ENCODE results near the gene RUNX2. TPM values are rescaled to one million over a fixed set of nuclear protein-coding genes. Genes with fewer than 3 reads are reported as not detected.

The RUNX2 gene
- total RNA-seq, 2 experiments from 2014 or later: 0.27 to 0.44 TPM

DNA sequence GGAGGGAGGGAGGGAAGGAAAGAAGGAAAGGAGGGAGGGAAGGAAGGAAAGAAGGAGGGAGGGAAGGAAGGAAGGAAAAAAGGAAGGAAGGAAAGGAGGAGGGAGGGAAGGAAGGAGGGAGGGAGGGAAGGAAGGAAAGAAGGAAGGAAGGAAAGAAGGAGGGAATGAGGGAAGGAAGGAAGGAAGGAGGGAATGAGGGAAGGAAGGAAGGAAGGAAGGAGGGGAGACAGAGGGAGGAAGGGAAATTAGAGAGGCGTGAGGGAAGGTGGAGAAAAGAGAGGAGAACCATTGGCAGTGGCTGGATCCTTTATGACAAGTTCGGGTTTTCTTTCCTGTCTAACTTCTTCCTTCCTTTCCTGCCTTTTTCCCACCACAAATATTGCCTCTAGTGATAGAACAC is 71.9 kb downstream of the RUNX2 start:
- H3K4me1 ChIP-seq (ENCODE audit: insufficient read depth, low read length, poor library complexity, severe bottlenecking): no peaks in the 10 kb centered on the region
- H2AFZ ChIP-seq (ENCODE audit: low read length): no peak overlapping the region
- no peaks in the 10 kb centered on the region for H3K36me3 ChIP-seq (ENCODE audit: insufficient read depth, low read length)
- no peaks in the 10 kb centered on the region for H3K79me2 ChIP-seq (ENCODE audit: insufficient read depth, low read depth, low read length)
- no peak for TF ChIP-seq EZH2phosphoT487 (IDR thresholded peaks at IDR 0.05; ENCODE audit: borderline replicate concordance, low read depth, low read length)
- H3K4me3 ChIP-seq (ENCODE audit: low read depth, low read length, poor library complexity, severe bottlenecking): no peak overlapping the region
- H4K20me1 ChIP-seq (ENCODE audit: insufficient read depth, low read length): no peaks in the 10 kb centered on the region
- no peak overlapping the region for H3K4me2 ChIP-seq (ENCODE audit: low read length)
- H3K9me3 ChIP-seq (ENCODE audit: low read length): no peaks in the 10 kb centered on the region
- intact Hi-C loops (cut with micrococcal nuclease; ENCODE audit: unreplicated experiment): no loop called here
- BruUV-seq (replicated peaks): no TSS peak
- DNase-seq (ENCODE audit: low spot score): no peak
- H3K9me2 ChIP-seq (ENCODE audit: insufficient read depth, low read length): no peaks in the 10 kb centered on the region
- CTCF ChIA-PET (ENCODE audit: unreplicated experiment): no interaction called here
- POLR2A ChIA-PET: no interaction called here
- H3K27ac ChIP-seq (ENCODE audit: low read depth, low read length, poor library complexity, severe bottlenecking): no peak overlapping the region

DNA sequence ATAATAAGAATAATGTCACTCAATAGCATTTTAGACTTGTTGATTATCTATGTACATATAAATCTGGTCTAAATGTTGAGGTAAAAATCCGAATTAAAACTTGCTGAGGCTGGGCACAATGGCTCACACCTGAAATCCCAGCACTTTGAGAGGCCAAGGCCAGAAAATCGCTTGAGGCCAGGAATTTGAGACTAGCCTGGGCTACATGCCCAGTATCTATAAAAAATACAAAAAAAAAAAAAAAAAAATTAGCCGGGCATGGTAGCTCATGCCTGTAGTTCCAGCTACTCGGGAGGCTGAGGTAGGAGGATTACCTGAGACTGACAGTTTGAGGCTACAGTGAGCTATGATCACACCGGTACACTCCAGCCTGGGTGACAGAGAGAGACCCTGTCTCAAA is 83.8 kb downstream of the RUNX2 start:
- ChIA-PET POLR2A (no interaction called here), CTCF (ENCODE audit: unreplicated experiment) (no interaction called here)
- Histone ChIP-seq H4K20me1 (ENCODE audit: insufficient read depth, low read length) (no peaks in the 10 kb centered on the region), H3K79me2 (ENCODE audit: insufficient read depth, low read depth, low read length) (no peaks in the 10 kb centered on the region), H3K4me2 (ENCODE audit: low read length) (no peak overlapping the region), H3K4me3 (ENCODE audit: low read depth, low read length, poor library complexity, severe bottlenecking) (no peak overlapping the region), H2AFZ (ENCODE audit: low read length) (no peak overlapping the region), H3K27ac (ENCODE audit: low read depth, low read length, poor library complexity, severe bottlenecking) (no peak overlapping the region), H3K9me2 (ENCODE audit: insufficient read depth, low read length) (no peaks in the 10 kb centered on the region), H3K36me3 (ENCODE audit: insufficient read depth, low read length) (no peaks in the 10 kb centered on the region), H3K9me3 (ENCODE audit: low read length) (no peaks in the 10 kb centered on the region), H3K4me1 (ENCODE audit: insufficient read depth, low read length, poor library complexity, severe bottlenecking) (no peaks in the 10 kb centered on the region)
- DNase-seq (ENCODE audit: low spot score): no peak
- intact Hi-C loops (cut with micrococcal nuclease; ENCODE audit: unreplicated experiment): no loop called here
- no TSS peak for BruUV-seq (replicated peaks)
- TF ChIP-seq EZH2phosphoT487 (IDR thresholded peaks at IDR 0.05; ENCODE audit: borderline replicate concordance, low read depth, low read length): no peak
- TF ChIP-seq, protein P1, sequence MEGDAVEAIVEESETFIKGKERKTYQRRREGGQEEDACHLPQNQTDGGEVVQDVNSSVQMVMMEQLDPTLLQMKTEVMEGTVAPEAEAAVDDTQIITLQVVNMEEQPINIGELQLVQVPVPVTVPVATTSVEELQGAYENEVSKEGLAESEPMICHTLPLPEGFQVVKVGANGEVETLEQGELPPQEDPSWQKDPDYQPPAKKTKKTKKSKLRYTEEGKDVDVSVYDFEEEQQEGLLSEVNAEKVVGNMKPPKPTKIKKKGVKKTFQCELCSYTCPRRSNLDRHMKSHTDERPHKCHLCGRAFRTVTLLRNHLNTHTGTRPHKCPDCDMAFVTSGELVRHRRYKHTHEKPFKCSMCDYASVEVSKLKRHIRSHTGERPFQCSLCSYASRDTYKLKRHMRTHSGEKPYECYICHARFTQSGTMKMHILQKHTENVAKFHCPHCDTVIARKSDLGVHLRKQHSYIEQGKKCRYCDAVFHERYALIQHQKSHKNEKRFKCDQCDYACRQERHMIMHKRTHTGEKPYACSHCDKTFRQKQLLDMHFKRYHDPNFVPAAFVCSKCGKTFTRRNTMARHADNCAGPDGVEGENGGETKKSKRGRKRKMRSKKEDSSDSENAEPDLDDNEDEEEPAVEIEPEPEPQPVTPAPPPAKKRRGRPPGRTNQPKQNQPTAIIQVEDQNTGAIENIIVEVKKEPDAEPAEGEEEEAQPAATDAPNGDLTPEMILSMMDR (conservative IDR thresholded peaks at IDR 0.05; ENCODE audit: low read length): no peak

DNA sequence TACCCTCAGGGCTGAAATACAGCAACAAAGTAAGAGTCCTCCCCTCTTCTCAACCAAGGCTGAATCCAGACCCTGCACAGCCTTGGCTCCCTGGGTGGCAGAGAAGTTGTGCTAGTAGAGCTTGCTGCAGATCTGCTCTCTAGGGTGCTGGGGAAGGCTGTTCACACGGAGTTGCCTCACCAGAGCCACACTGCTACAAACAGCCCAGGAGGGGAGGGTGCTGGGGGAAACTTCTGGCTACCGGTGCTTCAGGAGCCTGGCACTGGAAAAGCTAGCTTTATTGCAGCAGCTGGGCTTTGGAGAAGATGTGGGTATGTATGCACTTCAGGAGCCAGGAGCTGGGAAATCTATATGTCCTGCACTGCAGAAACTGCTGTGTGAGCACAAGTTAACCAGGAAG is 87.2 kb downstream of the RUNX2 start:
- Histone ChIP-seq H3K4me3 (ENCODE audit: low read depth, low read length, poor library complexity, severe bottlenecking) (no peak overlapping the region), H3K79me2 (ENCODE audit: insufficient read depth, low read depth, low read length) (no peaks in the 10 kb centered on the region), H3K27ac (ENCODE audit: low read depth, low read length, poor library complexity, severe bottlenecking) (no peak overlapping the region), H3K4me2 (ENCODE audit: low read length) (no peak overlapping the region), H3K4me1 (ENCODE audit: insufficient read depth, low read length, poor library complexity, severe bottlenecking) (no peaks in the 10 kb centered on the region), H4K20me1 (ENCODE audit: insufficient read depth, low read length) (no peaks in the 10 kb centered on the region), H2AFZ (ENCODE audit: low read length) (no peak overlapping the region), H3K36me3 (ENCODE audit: insufficient read depth, low read length) (no peaks in the 10 kb centered on the region), H3K9me3 (ENCODE audit: low read length) (no peaks in the 10 kb centered on the region), H3K9me2 (ENCODE audit: insufficient read depth, low read length) (no peaks in the 10 kb centered on the region)
- BruUV-seq (replicated peaks): no TSS peak
- intact Hi-C loops (cut with micrococcal nuclease; ENCODE audit: unreplicated experiment): no loop called here
- TF ChIP-seq EZH2phosphoT487 (IDR thresholded peaks at IDR 0.05; ENCODE audit: borderline replicate concordance, low read depth, low read length): no peak
- TF ChIP-seq, protein P1 (conservative IDR thresholded peaks at IDR 0.05; ENCODE audit: low read length): no peak
- ChIA-PET POLR2A (interaction anchor here (0.6 to 0.8 kb wide), 2 partner anchors 29 to 358 kb away, joined by 3 read pairs; no protein-coding TSS in a partner anchor), CTCF (ENCODE audit: unreplicated experiment) (no interaction called here)
- no peak for DNase-seq (ENCODE audit: low spot score)

Measured in OCI-LY7 (cell line).